ENCODE measurements around the gene KLHL1.
A peak's percentile ranks its signal among the peaks of the same experiment; 100 is the strongest.

Gene KLHL1

DNA sequence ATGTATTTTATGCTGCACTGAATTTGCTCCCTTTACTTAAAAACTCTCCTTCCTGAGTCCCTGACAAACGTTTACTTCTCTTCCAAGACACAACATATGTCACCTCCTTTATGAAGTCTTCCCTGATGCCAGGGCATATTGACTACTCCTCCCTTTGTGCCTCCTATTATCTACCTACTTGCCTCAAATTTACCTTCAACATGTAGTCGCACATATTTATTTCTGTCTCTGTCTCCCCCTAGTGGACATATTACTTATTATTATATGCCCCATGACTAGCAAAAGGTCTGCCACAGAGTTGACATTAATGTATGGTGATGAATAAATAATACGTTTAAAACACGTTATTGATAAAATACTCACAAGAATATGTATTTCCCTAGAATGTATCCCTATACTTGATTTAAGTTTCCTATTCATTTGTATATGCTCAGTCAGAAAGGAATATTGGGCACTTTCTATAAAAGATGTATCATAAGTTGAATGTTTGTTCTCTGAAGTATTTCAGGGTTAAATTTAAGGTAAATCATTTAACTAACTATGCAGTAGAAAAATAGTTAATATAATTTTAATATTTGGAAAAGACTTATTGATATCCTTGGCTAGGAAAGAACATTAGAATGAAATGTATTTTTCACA lies 250.9 kb downstream of the KLHL1 start:
- no peaks in the 10 kb centered on the region for H3K36me3 Mint-ChIP-seq (ENCODE audit: low read depth)
- no peak overlapping the region for H3K4me3 Mint-ChIP-seq
- H3K27me3 Mint-ChIP-seq (ENCODE audit: low read depth, poor library complexity): no peaks in the 10 kb centered on the region
- no peaks in the 10 kb centered on the region for H3K9me3 Mint-ChIP-seq
- H3K4me1 Mint-ChIP-seq: no peaks in the 10 kb centered on the region
- DNase-seq: peak; percentile 12
- TF ChIP-seq, protein P1, sequence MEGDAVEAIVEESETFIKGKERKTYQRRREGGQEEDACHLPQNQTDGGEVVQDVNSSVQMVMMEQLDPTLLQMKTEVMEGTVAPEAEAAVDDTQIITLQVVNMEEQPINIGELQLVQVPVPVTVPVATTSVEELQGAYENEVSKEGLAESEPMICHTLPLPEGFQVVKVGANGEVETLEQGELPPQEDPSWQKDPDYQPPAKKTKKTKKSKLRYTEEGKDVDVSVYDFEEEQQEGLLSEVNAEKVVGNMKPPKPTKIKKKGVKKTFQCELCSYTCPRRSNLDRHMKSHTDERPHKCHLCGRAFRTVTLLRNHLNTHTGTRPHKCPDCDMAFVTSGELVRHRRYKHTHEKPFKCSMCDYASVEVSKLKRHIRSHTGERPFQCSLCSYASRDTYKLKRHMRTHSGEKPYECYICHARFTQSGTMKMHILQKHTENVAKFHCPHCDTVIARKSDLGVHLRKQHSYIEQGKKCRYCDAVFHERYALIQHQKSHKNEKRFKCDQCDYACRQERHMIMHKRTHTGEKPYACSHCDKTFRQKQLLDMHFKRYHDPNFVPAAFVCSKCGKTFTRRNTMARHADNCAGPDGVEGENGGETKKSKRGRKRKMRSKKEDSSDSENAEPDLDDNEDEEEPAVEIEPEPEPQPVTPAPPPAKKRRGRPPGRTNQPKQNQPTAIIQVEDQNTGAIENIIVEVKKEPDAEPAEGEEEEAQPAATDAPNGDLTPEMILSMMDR (IDR thresholded peaks at IDR 0.05): peak; percentile 82
- no peak overlapping the region for H3K27ac Mint-ChIP-seq

DNA sequence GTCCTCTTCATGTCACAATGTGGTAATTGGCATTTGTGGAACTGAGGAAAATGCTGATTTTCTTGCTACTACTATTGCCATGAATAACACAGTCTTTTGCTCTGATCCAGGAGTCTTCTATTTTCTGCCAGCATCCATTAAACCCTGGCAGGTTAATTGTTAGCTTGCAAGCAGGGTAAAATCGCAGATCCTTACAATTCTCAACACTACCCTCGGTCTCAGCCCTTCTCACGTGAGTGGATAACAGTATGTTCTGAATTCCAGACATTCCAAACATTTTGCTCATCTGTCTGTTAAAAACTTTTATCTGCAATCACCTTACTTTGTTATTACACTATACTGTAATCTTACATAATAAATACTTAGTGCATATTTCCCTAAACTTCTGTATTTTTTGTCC lies 251.9 kb downstream of the KLHL1 start:
- no peak overlapping the region for H3K27ac Mint-ChIP-seq

DNA sequence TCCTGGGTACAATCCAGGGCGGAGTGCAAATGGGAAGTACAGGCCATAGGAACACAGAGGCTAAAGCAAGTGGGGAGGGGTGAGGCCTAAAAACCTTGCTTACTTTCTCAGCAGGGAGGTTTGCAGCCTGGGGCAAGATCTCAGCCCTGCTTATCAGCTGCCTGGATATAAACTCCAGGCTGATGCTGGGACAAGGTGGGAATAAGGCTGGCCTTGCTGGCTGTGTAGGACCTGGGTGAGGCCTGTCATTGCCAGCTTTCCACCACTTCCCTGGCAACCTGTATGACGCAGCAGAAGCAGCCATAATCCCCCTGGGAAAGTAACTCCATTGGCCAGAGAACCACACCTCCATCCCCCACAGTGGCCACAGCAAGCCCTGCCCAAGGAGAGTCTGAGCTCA lies 279.7 kb downstream of the KLHL1 start:
- H3K36me3 Mint-ChIP-seq (ENCODE audit: low read depth): no peaks in the 10 kb centered on the region
- no peaks in the 10 kb centered on the region for H3K27me3 Mint-ChIP-seq (ENCODE audit: low read depth, poor library complexity)
- DNase-seq: no peak
- H3K27ac Mint-ChIP-seq: no peak overlapping the region
- TF ChIP-seq, protein P1 (IDR thresholded peaks at IDR 0.05): no peak
- H3K9me3 Mint-ChIP-seq: peaks cover 4% of the 10 kb centered on the region
- no peaks in the 10 kb centered on the region for H3K4me1 Mint-ChIP-seq
- H3K4me3 Mint-ChIP-seq: no peak overlapping the region

More for the DNA sequence above, 251.9 kb downstream of the KLHL1 start:
- H3K4me3 Mint-ChIP-seq: no peak overlapping the region
- H3K36me3 Mint-ChIP-seq (ENCODE audit: low read depth): no peaks in the 10 kb centered on the region
- no peaks in the 10 kb centered on the region for H3K9me3 Mint-ChIP-seq
- TF ChIP-seq, protein P1 (IDR thresholded peaks at IDR 0.05): no peak
- DNase-seq: no peak
- H3K4me1 Mint-ChIP-seq: no peaks in the 10 kb centered on the region
- H3K27me3 Mint-ChIP-seq (ENCODE audit: low read depth, poor library complexity): no peaks in the 10 kb centered on the region

DNA sequence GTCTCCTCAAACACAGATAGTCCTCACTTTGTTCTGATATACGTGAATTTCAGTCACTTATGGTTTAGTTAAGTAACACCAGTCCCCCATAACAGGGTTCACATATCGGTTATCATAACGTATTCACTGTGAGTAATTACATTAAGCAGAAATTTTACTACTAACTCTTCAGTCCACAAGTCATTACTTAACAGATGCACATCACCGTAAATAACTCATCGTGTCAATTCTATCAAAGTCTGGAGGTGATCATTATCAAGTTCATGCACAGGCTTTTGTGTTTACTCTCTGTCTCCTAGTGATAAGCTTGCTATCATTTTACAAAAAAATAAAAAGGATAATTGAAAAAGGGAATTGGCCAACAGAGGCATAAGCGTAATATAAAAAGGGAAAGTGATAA lies 288.1 kb downstream of the KLHL1 start:
- no peak overlapping the region for H3K27ac Mint-ChIP-seq
- H3K27me3 Mint-ChIP-seq (ENCODE audit: low read depth, poor library complexity): no peaks in the 10 kb centered on the region
- H3K4me1 Mint-ChIP-seq: no peaks in the 10 kb centered on the region
- TF ChIP-seq, protein P1 (IDR thresholded peaks at IDR 0.05): no peak
- DNase-seq: no peak
- no peaks in the 10 kb centered on the region for H3K36me3 Mint-ChIP-seq (ENCODE audit: low read depth)
- H3K9me3 Mint-ChIP-seq: no peaks in the 10 kb centered on the region
- H3K4me3 Mint-ChIP-seq: no peak overlapping the region

DNA sequence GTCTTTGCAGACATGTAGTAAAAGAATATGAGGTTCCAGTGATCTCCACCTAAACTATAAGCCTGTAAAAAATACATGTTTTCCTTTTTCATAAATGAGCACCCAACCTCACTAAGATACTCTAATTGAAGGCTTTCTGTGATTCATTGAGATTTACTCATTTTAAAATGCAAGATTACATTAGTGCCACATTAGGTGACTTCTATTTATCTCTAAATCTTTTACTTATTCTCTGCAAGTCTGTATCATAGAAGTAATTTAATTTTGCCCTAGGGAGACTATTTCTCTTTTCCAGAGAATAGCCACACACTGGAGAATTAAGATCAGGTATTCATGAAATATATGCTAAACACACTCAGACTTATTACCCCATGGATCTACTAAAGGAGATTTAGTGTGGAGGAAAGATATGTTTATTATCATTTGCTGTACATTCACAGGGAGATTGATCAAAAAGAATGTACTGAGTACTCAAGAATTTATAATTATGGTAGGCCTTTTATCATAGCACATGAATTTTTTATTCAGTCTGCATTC lies 290.9 kb downstream of the KLHL1 start:
- TF ChIP-seq, protein P1 (IDR thresholded peaks at IDR 0.05): no peak
- no peak for DNase-seq
- no peak overlapping the region for H3K27ac Mint-ChIP-seq
- peaks cover 6% of the 10 kb centered on the region for H3K36me3 Mint-ChIP-seq (ENCODE audit: low read depth)
- no peaks in the 10 kb centered on the region for H3K27me3 Mint-ChIP-seq (ENCODE audit: low read depth, poor library complexity)
- H3K4me3 Mint-ChIP-seq: no peak overlapping the region
- peaks cover 15% of the 10 kb centered on the region for H3K9me3 Mint-ChIP-seq
- no peaks in the 10 kb centered on the region for H3K4me1 Mint-ChIP-seq

DNA sequence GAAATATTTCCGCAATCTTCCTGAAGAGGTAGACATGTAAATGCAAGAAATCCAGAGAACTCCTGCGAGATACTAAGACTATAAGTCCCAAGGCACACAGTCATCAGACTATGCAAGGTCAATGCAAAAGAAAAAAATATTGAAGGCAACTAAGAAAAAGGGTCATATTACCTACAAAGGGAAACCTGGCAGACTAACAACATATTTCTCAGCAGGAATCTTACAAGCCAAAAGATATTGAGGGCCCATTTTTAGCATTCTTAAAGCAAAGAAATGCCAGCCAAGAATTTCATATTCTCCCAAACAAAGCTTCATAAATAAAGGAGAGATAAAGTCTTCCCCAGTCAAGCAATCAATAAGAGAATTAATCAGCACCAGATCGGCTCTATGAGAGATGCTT lies 299.1 kb downstream of the KLHL1 start:
- Mint-ChIP-seq H3K4me1 (no peaks in the 10 kb centered on the region), H3K4me3 (no peak overlapping the region), H3K27me3 (ENCODE audit: low read depth, poor library complexity) (no peaks in the 10 kb centered on the region), H3K36me3 (ENCODE audit: low read depth) (peaks cover 4% of the 10 kb centered on the region), H3K27ac (no peak overlapping the region), H3K9me3 (peaks cover 15% of the 10 kb centered on the region)
- TF ChIP-seq, protein P1 (IDR thresholded peaks at IDR 0.05): no peak
- no peak for DNase-seq

Data from nephron progenitor cell (in vitro differentiated cells).